ENCODE measurements around the gene ZNF576. TPM values are rescaled to one million over a fixed set of nuclear protein-coding genes. Genes with fewer than 3 reads are reported as not detected.
A peak's percentile ranks its signal among the peaks of the same experiment; 100 is the strongest.
"Not testable (repeated sequence)": the region's sequence is repeated elsewhere in the genome, so short reads cannot be mapped to it uniquely, and the experiment has no call there.

The ZNF576 gene
- total RNA-seq, 2 experiments from 2014 or later: 14.1 to 14.9 TPM

GRCh38 chr19:43595605-43595998 is 793 bp upstream of the ZNF576 start:
- ChIA-PET POLR2A (interaction anchor here (0.8 to 1.3 kb wide), 2 partner anchors 62 to 64 kb away, joined by 3 to 5 read pairs; no protein-coding TSS in a partner anchor), CTCF (interaction anchor here (0.8 to 3.5 kb wide), 21 partner anchors 9 to 170 kb away, joined by 3 to 51 read pairs (median 6); partner anchors contain the start of gene ZNF575)
- H3K36me3 Mint-ChIP-seq (ENCODE audit: low read depth): peaks cover 19% of the 10 kb centered on the region
- H3K4me1 Mint-ChIP-seq: peaks cover 34% of the 10 kb centered on the region
- no peak for DNase-seq
- peak overlapping the region; percentile 88 for H3K4me3 Mint-ChIP-seq
- no peaks in the 10 kb centered on the region for H3K9me3 Mint-ChIP-seq
- H3K27ac Mint-ChIP-seq: peak overlapping the region; percentile 99
- no peaks in the 10 kb centered on the region for H3K27me3 Mint-ChIP-seq

GRCh38 chr19:43596842-43597461 is 557 bp downstream of the ZNF576 start:
- CTCF ChIA-PET: interaction anchor here (1.0 to 3.5 kb wide), 7 partner anchors 13 to 213 kb away, joined by 3 to 51 read pairs (median 4); no protein-coding TSS in a partner anchor
- Mint-ChIP-seq H3K36me3 (ENCODE audit: low read depth) (peaks cover 20% of the 10 kb centered on the region), H3K4me1 (peaks cover 34% of the 10 kb centered on the region), H3K27me3 (no peaks in the 10 kb centered on the region), H3K27ac (peak overlapping the region; percentile 99), H3K9me3 (no peaks in the 10 kb centered on the region), H3K4me3 (peak overlapping the region; percentile 88)
- POLR2A ChIA-PET: no interaction called here
- DNase-seq: no peak

- POLR2A ChIA-PET: no interaction called here
- H3K27ac Mint-ChIP-seq: peak overlapping the region; percentile 69
- peaks cover 17% of the 10 kb centered on the region for H3K36me3 Mint-ChIP-seq (ENCODE audit: low read depth)
These were observed 1.5 kb downstream of the ZNF576 start for GRCh38 chr19:43597876-43598275.

GRCh38 chr19:43598445-43599240 is 2.2 kb downstream of the ZNF576 start:
- no peak for DNase-seq
- Mint-ChIP-seq H3K4me1 (peaks cover 28% of the 10 kb centered on the region), H3K36me3 (ENCODE audit: low read depth) (peaks cover 13% of the 10 kb centered on the region), H3K4me3 (peak overlapping the region; percentile 88), H3K9me3 (no peaks in the 10 kb centered on the region), H3K27me3 (no peaks in the 10 kb centered on the region), H3K27ac (no peak overlapping the region)
- POLR2A ChIA-PET: no interaction called here
- CTCF ChIA-PET: interaction anchor here (0.9 to 1.0 kb wide), 2 partner anchors 17 to 43 kb away, joined by 3 to 5 read pairs; no protein-coding TSS in a partner anchor

More at GRCh38 chr19:43597876-43598275, 1.5 kb downstream of the ZNF576 start:
- DNase-seq: no peak
- CTCF ChIA-PET: interaction anchor here (1.0 to 2.2 kb wide), 4 partner anchors 12 to 212 kb away, joined by 3 to 5 read pairs (median 4); no protein-coding TSS in a partner anchor
- Mint-ChIP-seq H3K4me3 (peak overlapping the region; percentile 88), H3K9me3 (no peaks in the 10 kb centered on the region), H3K27me3 (no peaks in the 10 kb centered on the region), H3K4me1 (peaks cover 34% of the 10 kb centered on the region)

- ChIA-PET POLR2A (no interaction called here), CTCF (interaction anchor here (0.9 kb wide), 1 partner anchor 16 kb away, joined by 5 read pairs; no protein-coding TSS in a partner anchor)
- no peak overlapping the region for H3K4me3 Mint-ChIP-seq
- H3K27ac Mint-ChIP-seq: no peak overlapping the region
- DNase-seq: no peak
- H3K9me3 Mint-ChIP-seq: no peaks in the 10 kb centered on the region
- H3K4me1 Mint-ChIP-seq: peaks cover 24% of the 10 kb centered on the region
- H3K36me3 Mint-ChIP-seq (ENCODE audit: low read depth): peaks cover 10% of the 10 kb centered on the region
- H3K27me3 Mint-ChIP-seq: no peaks in the 10 kb centered on the region
These were observed 3.4 kb downstream of the ZNF576 start for GRCh38 chr19:43599635-43600295.

- H3K4me3 Mint-ChIP-seq, DNase-seq, H3K9me3 Mint-ChIP-seq, H3K27me3 Mint-ChIP-seq, H3K27ac Mint-ChIP-seq, POLR2A ChIA-PET: not testable (repeated sequence)
- CTCF ChIA-PET: interaction anchor here (0.8 kb wide), 1 partner anchor 9 kb away, joined by 4 read pairs; no protein-coding TSS in a partner anchor
- Mint-ChIP-seq H3K4me1 (peaks cover 24% of the 10 kb centered on the region), H3K36me3 (ENCODE audit: low read depth) (peaks cover 10% of the 10 kb centered on the region)
These were observed 3.9 kb downstream of the ZNF576 start for GRCh38 chr19:43600326-43600725.

GRCh38 chr19:43605875-43606568 is 9.6 kb downstream of the ZNF576 start:
- CTCF ChIA-PET: interaction anchor here (1.0 to 2.7 kb wide), 3 partner anchors 9 to 51 kb away, joined by 3 to 15 read pairs (median 8); partner anchors contain the start of gene IRGQ
- Mint-ChIP-seq H3K36me3 (ENCODE audit: low read depth) (peaks cover 8% of the 10 kb centered on the region), H3K27me3 (no peaks in the 10 kb centered on the region), H3K4me1 (peaks cover 3% of the 10 kb centered on the region), H3K9me3 (no peaks in the 10 kb centered on the region), H3K27ac (peak overlapping the region; percentile 41), H3K4me3 (no peak overlapping the region)
- POLR2A ChIA-PET: no interaction called here
- no peak for DNase-seq

- Mint-ChIP-seq H3K27ac (no peak overlapping the region), H3K36me3 (ENCODE audit: low read depth) (peaks cover 5% of the 10 kb centered on the region), H3K4me1 (peaks cover 3% of the 10 kb centered on the region), H3K27me3 (no peaks in the 10 kb centered on the region), H3K4me3 (no peak overlapping the region), H3K9me3 (no peaks in the 10 kb centered on the region)
- DNase-seq: no peak
- CTCF ChIA-PET: interaction anchor here (0.7 to 2.7 kb wide), 4 partner anchors 9 to 52 kb away, joined by 3 to 15 read pairs (median 6); partner anchors contain the start of gene IRGQ
- POLR2A ChIA-PET: no interaction called here
These were observed 10.3 kb downstream of the ZNF576 start for GRCh38 chr19:43606569-43607229.

GRCh38 chr19:43607238-43608205 is 11.1 kb downstream of the ZNF576 start:
- ChIA-PET POLR2A (no interaction called here), CTCF (interaction anchor here (0.7 to 1.0 kb wide), 2 partner anchors 8 to 13 kb away, joined by 3 to 4 read pairs; no protein-coding TSS in a partner anchor)
- peaks cover 11% of the 10 kb centered on the region for H3K36me3 Mint-ChIP-seq (ENCODE audit: low read depth)
- peaks cover 3% of the 10 kb centered on the region for H3K4me1 Mint-ChIP-seq
- peak overlapping the region; percentile 50 for H3K27ac Mint-ChIP-seq
- no peaks in the 10 kb centered on the region for H3K9me3 Mint-ChIP-seq
- H3K4me3 Mint-ChIP-seq: no peak overlapping the region
- H3K27me3 Mint-ChIP-seq: no peaks in the 10 kb centered on the region
- no peak for DNase-seq

- Mint-ChIP-seq H3K27me3 (no peaks in the 10 kb centered on the region), H3K27ac (no peak overlapping the region), H3K9me3 (no peaks in the 10 kb centered on the region), H3K4me1 (peaks cover 3% of the 10 kb centered on the region), H3K36me3 (ENCODE audit: low read depth) (peaks cover 22% of the 10 kb centered on the region), H3K4me3 (no peak overlapping the region)
- CTCF ChIA-PET: interaction anchor here (0.7 to 1.7 kb wide), 3 partner anchors 9 to 160 kb away, joined by 3 to 4 read pairs (median 4); no protein-coding TSS in a partner anchor
- POLR2A ChIA-PET: no interaction called here
- DNase-seq: no peak
These were observed 13.5 kb downstream of the ZNF576 start for GRCh38 chr19:43609872-43610271.

GRCh38 chr19:43610493-43610892 is 14.1 kb downstream of the ZNF576 start:
- no peaks in the 10 kb centered on the region for H3K27me3 Mint-ChIP-seq
- no peak overlapping the region for H3K27ac Mint-ChIP-seq
- no peaks in the 10 kb centered on the region for H3K9me3 Mint-ChIP-seq
- ChIA-PET POLR2A (no interaction called here), CTCF (interaction anchor here (1.7 kb wide), 1 partner anchor 13 kb away, joined by 4 read pairs; no protein-coding TSS in a partner anchor)
- DNase-seq: no peak
- no peak overlapping the region for H3K4me3 Mint-ChIP-seq
- H3K4me1 Mint-ChIP-seq: peaks cover 3% of the 10 kb centered on the region
- H3K36me3 Mint-ChIP-seq (ENCODE audit: low read depth): peaks cover 22% of the 10 kb centered on the region
